Stimulated activated CD8-positive, alpha-beta memory T cell treated with anti-CD3 and anti-CD28 coated beads, Interleukin-12 subunit alpha, Interleukin-12 subunit beta, amount 100 ng/mL, for 4 hours (primary cell): ENCODE measurements around the gene CXCL12.

ENCODE experiments used
- DNase-seq: peaks from one replicate; pipeline ENCODE4 v3.0.0-alpha.2; 2020; ENCODE audit warnings: low read depth

Gene CXCL12

DNA sequence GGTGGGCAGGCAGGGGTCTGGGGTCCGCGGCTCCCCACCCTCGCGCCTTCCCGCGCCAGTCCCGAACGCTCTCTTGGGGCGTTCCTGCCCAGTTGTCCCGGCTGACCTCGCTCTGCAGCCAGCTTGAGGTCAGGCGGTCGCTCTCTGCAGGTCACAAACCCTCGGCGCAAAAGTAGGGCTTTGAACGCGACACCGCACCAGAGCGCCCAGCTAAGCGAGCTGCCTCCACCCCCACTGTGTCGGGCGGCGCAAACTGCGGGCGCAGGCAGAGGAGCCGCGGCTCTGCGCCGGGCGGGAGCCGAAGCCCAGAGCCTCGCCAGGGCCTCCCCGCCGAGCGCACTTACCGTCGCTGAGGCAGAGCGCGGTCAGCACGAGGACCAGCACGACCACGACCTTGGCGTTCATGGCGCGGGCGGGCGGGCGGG lies 284 bp downstream of the CXCL12 start:
- no peak for DNase-seq

DNA sequence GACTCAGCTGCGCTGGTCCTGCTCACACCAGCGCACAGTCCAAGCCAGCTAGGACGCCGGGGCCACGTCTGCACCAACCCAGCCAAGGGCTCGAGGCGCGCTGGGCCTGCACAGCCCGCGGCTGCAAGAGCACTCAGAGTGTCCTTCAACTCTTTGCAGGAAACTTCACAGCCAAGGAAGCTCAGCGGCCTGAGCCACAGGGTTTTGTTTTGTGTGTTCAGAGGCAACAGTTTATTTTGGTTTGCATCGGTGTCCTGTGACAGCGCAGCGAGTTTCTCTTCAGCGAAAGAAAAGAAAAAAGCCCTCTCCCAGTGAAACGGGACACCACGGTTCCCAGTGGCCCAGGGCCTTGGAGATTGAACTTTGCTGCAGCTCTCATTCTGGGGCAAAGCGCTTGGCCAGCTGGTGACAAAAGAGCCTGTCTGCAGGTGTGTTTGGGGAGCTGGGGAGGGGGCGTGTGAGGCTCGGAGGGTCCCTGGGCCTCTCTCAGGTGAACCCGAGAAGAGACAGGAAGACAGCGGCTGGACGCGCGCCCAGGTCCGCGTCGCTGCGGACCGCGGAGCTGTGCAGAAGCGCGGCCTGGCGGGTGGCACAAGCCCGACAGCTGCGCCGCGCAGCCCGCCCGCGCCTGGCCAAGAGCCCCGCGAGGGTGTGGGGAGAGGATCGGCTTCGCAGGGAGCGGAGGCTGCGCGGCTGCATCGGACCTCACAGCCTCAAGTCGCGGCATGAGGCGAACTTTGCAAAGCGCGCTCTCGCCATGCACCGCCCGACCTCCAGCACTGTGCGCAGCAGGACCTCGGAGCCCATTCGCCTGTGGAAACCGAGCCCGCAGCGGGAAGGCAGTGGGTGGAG lies 922 bp downstream of the CXCL12 start:
- no peak for DNase-seq

DNA sequence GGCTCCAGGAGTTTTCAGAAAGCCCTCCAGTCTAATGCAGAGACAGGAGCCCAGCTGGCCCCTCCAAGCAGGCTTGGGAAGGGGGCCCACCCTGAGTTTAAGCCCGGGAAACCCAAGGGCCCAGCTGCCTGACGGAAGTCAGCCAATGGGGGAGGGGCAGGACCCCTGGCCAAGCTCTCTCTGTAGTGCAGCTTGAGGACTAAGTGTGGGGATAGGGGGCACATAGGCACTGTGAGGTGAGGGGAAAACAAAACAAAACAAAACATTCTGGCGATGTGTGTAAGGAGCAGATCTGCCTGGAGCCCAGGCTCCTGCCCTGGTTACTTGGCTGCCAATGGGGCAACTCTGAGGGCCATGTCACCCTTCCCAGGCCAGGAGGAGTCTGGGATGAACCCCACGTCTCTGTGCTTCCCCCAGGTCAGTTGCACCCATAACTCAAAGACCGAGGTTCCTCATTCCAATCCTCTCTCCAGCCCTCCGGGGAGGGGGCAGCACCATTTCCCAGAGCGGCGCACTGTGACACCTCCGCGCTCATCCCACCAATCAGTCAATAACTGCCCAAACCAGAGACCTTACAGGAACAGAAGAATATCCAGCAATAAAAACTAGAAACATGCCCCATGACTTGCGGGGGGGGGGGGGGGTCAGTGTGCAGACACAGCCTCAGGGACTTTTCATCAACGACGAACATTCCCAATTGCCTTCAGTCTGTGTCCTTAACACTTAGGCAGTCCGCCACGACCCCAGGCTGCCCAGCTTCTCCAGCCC lies 1.7 kb downstream of the CXCL12 start:
- DNase-seq, result no peak

DNA sequence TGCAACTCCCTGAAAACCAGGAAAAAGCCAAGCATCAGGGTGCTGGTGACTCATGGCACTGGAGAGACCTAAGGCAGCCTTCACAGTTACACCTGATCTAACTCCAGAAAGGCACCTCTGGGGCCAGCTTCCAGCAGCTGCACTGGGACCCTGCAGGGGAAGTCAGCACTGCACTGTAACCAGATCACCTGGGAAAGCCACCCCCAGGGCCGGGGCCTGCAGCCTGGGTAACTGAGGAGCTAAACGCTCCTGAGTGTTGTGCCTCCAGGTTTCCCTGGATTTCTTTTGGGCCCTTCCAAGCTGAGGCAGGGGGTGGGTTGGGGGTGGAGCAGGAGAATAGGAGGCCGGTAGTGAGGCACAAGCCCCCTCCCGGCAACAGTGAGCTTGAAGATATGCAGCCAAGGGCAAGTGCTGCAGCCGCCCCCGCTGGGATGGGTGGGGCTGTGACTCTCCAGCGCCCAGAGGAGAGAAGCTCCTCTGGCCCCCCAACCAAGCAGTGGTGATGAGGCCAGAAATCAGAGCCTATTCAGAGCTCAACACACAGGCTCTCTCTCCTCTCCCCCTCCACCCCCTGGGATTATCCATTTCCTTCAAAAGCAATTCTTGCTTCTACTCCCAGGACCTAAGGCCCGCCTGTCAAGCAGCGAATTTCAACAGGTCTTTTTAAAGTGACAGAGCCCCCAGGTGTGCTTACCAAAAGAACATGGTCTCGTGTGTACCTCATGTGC lies 2.6 kb downstream of the CXCL12 start:
- DNase-seq, result no peak

DNA sequence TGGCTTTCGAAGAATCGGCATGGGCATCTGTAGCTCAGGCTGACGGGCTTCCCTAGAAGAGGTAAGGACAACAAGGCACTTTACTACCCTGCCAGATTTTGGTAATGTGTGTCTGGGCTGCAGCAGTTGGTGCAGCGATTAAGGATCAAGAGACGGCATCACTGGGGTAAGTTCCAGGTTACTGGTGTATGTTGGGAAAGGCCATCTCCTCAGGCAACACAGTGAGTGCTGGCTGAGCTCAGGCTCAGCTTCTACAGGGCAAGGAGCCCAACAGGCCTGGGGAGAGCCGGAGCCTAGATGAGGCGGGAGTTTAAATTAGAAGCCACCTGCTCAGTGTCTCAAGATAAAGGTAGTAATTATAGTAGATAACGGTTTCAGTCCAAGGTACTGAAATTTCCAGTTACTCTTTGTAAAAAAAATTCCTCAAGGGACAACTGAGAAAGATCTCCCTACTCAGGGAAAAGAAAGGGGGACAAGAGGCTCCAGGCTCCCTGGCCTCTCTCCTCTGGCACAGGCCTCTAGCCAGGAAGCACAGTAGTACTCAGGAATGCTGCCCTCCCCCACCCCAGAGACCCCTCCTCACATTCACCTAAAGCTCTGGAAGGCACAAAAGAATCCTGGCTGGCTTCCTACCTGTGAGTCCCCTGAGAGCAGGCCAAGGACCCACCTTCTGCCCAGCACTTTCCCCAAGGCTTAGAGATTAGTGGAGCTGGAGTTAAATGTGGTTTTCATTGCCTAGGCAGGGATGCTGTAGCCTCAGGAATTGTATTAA lies 3.9 kb downstream of the CXCL12 start:
- DNase-seq, result no peak

DNA sequence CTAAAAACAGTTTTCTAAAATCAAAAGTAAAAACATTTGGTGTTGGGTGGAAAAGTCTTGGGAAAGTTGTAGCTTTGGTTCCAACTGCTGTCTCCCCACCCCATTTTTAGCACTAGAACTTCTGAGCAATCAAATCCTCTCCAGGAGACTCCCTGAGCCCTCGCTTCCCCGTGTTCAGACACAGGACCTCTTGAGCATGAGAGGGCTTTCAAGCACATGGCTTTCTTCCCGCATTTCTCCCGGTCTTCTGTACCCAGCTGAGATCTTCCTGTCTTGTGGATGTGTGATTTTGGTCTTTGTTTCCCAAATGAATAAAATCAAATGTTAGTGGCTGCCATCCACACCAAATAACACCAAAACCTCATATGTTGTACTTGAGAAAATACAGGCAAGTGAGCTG lies 5.0 kb downstream of the CXCL12 start:
- no peak for DNase-seq

DNA sequence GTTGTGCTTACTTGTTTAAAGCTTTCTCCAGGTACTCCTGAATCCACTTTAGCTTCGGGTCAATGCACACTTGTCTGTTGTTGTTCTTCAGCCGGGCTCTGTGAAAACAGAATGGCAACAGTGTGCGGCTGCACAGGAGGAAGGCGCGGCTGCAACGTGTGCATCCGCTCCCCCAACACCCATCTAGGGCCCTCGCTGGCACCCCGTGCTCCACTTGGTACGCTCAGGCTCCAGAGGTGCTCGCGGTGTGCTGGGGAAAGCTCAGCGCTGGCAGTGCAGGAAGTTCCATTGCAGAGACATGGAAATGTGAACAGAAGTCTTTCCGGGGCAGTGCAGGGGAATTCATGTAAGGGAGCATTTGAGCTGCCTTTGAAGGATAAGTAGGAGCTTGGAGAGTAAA lies 6.3 kb downstream of the CXCL12 start:
- no peak for DNase-seq

DNA sequence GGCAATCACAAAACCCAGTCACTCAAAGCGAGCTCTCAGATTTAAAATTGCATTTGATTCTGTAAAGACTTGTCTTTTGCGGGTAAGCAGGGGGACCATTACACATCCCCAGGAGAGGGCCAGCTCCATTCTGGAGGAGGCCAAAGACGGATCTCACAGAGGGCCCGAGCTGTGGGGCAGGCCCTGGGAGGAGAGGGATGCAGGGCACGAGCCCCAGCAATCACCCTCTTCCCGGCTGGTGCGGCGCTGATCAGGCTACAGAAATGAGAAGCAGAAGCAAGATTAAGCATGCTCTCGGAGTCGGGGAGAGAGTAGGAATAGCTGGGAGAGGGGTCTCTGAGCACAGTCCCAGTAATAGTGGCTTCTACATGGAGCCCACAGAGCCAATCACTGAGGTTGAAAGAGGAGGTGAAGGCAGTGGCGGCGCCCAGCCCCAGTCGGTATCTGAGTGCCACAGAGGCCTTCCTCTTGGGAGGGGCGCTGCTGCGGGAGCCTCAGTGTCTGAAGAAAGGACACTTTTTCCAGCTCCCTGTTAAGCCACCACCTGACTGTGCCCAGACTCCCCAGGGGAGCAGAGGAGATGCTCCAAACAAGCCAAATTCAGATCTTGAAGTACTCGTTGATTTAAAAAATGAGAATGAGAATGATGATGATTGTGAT lies 7.1 kb downstream of the CXCL12 start:
- no peak for DNase-seq

DNA sequence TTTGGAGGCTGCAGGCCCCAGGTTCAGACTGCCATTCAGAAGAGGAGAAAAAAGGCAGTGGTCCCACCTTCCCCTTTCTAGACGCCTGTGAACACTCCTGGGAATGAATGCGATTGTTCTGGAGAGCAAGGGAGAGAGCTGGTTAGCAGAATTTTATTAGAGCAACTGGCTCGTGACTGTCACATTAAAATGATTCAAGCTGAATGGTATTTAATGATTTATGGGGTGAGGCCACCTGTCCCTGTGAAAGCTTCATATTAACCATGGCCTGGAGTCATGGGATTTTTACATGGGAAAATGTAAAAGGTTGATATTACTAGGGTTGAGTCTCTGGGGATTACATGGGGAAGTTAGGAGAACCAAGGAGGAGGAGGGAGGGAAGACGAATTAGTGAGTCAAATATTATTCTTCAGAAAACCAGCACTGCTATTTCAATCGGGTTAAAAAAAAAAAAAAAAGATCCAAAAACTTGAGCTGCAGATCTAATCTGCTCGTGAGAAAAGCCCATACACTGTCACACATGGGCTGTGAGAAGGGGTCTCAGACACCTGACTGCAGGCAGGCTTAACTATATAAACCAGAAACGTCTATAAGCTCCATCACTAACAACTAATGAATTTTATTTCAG lies 8.3 kb downstream of the CXCL12 start:
- no peak for DNase-seq

DNA sequence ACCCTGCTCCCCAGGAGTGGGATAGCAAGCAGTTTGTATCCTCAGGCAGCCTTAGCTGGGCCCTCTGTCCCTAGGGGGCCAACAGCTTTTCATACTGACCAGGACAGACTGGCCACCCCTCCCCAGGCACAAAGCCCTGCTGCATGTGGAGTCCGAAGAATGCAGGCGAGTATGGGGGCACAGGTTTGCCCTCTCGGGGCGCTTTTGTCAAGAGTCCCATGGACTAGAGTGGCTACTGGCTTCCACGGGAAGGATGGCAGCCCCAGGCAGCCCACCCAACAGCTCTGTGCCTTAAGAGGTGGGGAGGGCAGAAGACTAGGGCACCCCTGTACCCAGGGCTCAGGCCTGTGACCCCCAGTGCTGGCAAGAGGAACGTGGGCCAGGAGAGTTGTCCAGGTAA lies 10.7 kb downstream of the CXCL12 start:
- DNase-seq, result no peak

DNA sequence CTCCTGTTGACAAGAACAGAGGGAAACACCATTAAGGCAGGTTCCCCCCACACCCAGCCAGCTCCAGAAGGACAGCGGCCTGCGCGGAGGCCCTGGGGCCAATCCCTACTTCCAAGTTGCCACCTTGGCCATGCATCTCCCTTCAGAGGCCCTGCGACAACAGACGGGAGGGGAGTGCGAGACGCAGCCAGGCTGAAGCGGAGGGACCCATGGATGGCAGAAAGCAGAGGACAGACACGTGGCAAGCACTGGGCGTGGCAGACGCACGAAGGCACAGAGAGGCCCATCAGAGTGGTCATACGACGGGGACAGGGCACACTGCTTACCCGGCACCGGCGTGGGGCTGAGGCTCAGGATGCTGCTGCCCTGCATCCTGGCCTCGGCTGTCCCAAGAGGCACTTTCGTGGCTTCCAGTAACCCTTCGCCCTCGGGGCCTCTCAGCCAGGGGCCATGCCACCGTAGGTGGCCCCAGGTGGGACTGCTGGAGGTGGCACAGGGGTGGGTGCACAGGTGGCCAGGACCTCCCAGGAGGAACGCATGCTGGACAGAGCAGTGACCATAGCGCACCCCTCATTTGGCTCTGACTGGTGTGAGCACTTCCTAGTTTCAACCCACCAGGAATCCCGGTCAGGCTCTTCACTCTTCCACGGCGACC lies 11.4 kb downstream of the CXCL12 start:
- no peak for DNase-seq

DNA sequence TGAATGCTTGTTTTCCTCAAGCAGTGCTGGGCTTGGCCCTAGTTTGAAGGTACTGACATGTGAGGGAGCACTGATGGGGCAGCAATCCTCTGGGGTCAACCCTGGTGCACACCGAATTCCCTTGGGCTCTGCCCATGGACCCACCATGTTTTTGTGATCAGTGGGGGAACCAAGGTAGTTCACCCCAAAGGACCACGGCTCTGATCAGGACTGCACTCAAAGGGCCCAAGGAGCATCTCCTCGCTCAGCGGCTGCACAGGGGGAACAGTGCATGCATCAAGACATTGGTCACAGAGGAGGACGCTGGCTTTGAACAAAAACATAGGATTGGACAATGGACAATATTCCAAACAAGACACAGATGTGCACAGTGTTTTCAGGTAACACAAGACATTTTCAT lies 12.7 kb downstream of the CXCL12 start:
- no peak for DNase-seq

DNA sequence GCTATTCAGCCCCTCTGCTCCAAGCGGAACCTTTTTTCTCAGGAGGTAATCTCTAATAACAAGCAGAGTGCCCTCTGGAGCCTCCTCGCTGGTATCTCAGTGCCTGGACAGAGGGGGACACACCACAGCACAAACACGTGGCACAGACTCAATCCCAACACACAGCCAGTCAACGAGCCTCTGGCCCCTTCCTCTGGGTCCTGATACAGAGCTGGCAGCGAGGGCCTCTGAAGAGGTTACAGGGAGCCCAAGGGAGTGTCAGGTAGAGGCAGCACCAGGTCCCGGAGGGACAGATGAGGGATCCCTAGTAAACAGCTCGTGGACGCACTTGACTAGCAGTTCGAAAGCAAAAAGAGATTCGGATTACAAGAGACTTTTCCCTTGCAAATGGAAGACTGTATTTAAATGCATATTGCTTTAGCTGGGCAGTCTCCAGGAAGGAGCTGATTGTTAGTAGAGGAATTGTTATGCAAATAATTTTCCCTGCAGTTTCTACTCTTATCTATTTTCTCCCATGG lies 14.1 kb downstream of the CXCL12 start:
- no peak for DNase-seq

DNA sequence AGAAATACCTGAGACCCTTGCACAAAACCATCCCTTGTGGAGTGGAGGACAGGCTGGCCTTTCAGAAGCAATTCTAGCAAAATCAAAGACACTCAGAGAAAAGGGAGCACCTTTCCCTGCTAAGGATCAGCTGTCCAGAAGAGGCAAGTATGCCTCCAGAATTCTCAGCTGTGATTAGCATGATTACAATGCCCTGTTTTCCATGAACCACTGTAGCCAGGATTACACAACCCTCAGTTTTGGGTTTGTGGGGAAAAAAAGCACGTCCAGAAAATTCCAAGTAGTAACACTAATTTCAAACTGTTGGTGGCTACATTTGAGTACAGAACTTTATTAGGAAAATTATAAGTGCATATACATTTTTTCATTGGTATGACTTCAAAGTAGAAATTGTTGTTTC lies 15.0 kb downstream of the CXCL12 start:
- DNase-seq, result no peak

DNA sequence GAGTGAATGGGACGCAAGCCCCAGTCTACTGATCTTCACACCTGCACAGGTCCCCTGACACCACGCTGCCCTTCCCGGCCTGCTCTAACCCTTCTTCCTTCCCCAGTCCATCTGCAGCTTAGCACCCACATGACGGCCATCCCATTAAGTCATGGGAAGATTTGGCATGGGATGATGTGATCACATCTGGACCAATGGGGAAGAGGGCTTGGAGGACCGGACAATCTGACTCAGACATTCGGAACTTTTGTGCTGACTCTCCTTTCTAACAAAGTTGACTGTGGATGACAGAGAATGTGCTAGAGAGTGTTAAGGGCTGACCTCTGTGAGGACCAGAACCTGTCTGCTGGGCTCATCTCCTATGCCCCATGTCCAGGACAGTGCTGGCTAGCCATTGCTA lies 15.6 kb downstream of the CXCL12 start:
- DNase-seq, result no peak

DNA sequence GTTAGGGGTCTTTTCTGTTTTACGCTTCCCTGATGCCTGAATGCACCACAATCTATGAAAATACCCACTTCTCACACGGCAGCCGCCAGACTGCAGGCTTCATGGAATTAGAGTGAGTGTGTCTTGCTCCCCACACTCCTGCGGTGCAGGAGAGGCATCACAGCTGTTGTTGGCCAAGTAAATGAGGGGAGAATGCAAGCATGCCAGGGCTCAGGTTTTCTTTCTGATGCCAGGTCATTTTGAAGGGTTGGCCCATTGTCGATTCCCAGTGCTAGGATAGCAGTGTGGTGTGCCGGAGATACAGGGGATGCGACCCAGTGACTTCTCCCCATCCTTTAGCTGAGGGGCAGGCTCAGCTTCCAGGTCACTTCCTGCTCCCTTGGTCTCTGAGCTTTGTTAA lies 16.3 kb downstream of the CXCL12 start:
- DNase-seq, result no peak

DNA sequence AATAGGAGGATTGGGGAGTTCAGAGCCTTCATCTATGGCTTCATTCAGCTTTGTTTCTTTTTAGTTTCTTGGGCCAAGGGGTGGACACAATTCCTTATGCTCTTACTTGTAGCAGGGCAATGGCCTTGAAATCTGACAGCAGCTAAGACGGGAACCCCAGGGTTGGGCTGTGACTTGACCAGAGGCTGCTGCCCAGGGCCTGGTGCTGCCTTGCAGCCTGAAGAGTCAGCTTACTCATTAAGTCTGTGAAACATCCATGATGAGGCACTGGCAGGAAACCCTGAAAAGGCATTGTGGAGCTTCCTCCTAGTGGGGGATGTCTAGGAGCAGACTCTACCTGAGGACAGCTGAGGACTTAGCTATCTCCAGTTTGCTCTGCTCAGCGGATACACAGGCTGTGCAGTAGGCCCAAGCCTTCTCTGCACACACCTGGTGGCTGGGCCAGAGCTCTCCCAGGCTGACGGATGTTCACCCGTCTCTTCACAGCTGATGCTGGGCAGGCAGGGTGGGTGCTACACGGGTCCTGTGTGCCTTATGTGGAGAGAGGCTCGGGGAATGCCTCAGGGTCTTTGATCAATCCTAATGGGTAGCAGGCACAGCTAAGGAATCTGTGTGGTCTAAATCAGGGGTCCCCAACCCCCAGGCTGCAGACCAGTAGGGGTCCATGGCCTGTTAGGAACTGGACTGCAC lies 17.8 kb downstream of the CXCL12 start:
- no peak for DNase-seq

DNA sequence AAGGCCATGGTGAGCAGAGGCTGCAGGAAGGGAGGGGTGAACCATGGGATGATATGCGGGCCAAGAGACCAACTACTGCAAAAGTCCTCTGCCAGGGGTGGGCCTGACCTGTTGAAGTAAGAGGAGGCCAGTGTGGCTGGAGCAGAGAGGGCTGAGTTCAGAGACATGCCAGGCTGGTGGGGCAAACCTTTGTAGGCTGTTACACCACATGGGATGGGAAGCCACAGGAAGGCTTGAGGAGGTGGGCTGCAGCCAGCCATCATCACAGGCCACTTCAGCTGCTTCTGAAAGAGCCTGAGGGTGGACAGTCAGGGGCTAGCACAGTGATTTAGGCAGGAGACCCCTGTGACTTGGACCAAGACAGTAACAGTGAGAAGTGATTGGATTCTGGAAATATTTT lies 20.3 kb downstream of the CXCL12 start:
- DNase-seq, result no peak

DNA sequence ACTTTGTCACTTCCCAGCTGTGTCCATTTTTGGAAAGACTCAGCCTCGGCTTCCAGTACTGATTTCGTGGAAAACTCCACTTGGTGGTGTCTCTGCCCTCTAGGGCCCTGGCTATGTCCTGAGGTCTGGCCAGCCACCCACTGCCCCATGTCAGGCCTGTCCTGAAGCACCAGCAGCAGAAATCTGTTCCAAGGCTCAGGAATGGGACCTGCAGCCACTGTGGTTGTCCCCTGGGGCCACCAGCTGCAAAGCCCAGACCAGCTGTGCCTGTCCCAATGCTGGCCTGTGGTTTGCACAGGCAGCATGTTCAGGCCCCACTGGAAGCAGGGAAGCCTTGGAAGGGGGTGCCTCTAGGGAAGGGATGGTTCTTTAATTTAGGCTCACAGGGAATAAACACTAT lies 21.2 kb downstream of the CXCL12 start:
- no peak for DNase-seq
